Keratinocyte (primary cell): Measurements from ENCODE around the gene CLPSL1. TPM values are rescaled to one million over a fixed set of nuclear protein-coding genes. Genes with fewer than 3 reads are reported as not detected.
A peak's percentile ranks its signal among the peaks of the same experiment; 100 is the strongest.

Experiments used
- DNase-seq: peaks from one replicate; pipeline ENCODE4 v3.0.0-alpha.2; 2011; ENCODE audit warnings: low read depth, missing footprints, low spot score
- FAIRE-seq: peaks from 2 replicates; lab custom pipeline; 2011; peaks lifted over from hg19 to GRCh38; lab: Jason Lieb, UNC
- H2AFZ ChIP-seq: 2 replicates; pipeline ENCODE4 v1.6.0; 2012; ENCODE audit warnings: low read length, control low read depth, inconsistent platforms; ENCODE audit not compliant: control insufficient read depth
- H3K27ac ChIP-seq: 2 replicates; pipeline ENCODE4 v1.5.1; 2011; ENCODE audit warnings: low read length; ENCODE audit not compliant: control insufficient read depth, insufficient read depth
- H3K27me3 ChIP-seq: 3 replicates; pipeline ENCODE4 v1.6.0; 2011; ENCODE audit warnings: low read length; ENCODE audit not compliant: control insufficient read depth, insufficient read depth; ENCODE audit errors: extremely low read depth
- H3K36me3 ChIP-seq, 2 experiments: 2 replicates in 1 of 2; 3 replicates in 1 of 2; pipeline ENCODE4 v1.5.1; 2011; ENCODE audit warnings: low read length in 2 of 2, mild to moderate bottlenecking in 1 of 2; ENCODE audit not compliant: control insufficient read depth in 2 of 2, insufficient read depth in 2 of 2; ENCODE audit errors: extremely low read depth in 1 of 2
- H3K4me1 ChIP-seq: 3 replicates; pipeline ENCODE4 v1.5.1; 2011; ENCODE audit warnings: low read length; ENCODE audit not compliant: control insufficient read depth, insufficient read depth; ENCODE audit errors: extremely low read depth
- H3K4me2 ChIP-seq: 3 replicates; pipeline ENCODE4 v1.6.0; 2011; ENCODE audit warnings: low read depth, low read length; ENCODE audit not compliant: control insufficient read depth, insufficient read depth; ENCODE audit errors: extremely low read depth
- H3K4me3 ChIP-seq, 3 experiments: fragments of 200-600 bp in 1 of 3; sonication (generic) in 1 of 3; 2 replicates in 2 of 3; 3 replicates in 1 of 3; pipeline ENCODE4 v1.5.1; 2011 to 2016; ENCODE audit warnings: low read length in 3 of 3, mild to moderate bottlenecking in 3 of 3, control low read depth in 2 of 3, inconsistent platforms in 1 of 3, low read depth in 1 of 3, mixed read lengths in 1 of 3, mixed run types in 1 of 3, moderate library complexity in 1 of 3; ENCODE audit not compliant: control insufficient read depth in 2 of 3, insufficient read depth in 2 of 3; ENCODE audit errors: extremely low read depth in 1 of 3
- H3K79me2 ChIP-seq: 2 replicates; pipeline ENCODE4 v1.6.0; 2012; ENCODE audit warnings: low read length; ENCODE audit not compliant: control insufficient read depth, insufficient read depth
- H3K9ac ChIP-seq: 3 replicates; pipeline ENCODE4 v1.6.0; 2011; ENCODE audit warnings: low read length; ENCODE audit not compliant: control insufficient read depth, insufficient read depth; ENCODE audit errors: extremely low read depth
- H3K9me1 ChIP-seq: 3 replicates; pipeline ENCODE4 v1.6.0; 2011; ENCODE audit warnings: low read length; ENCODE audit not compliant: control insufficient read depth, insufficient read depth; ENCODE audit errors: extremely low read depth
- H3K9me3 ChIP-seq: 2 replicates; pipeline ENCODE4 v1.5.1; 2012; ENCODE audit warnings: low read depth, low read length; ENCODE audit not compliant: control insufficient read depth
- H4K20me1 ChIP-seq: 3 replicates; pipeline ENCODE4 v1.6.0; 2011; ENCODE audit warnings: low read length; ENCODE audit not compliant: control insufficient read depth, insufficient read depth; ENCODE audit errors: extremely low read depth
- CTCF ChIP-seq, 3 experiments: IDR thresholded peaks in 1 of 3; conservative IDR thresholded peaks in 1 of 3; optimal IDR thresholded peaks in 1 of 3; 2 replicates in 2 of 3; 3 replicates in 1 of 3; pipeline versions ENCODE3 to v1.5.1; 2011; ENCODE audit warnings: low read length in 3 of 3, mild to moderate bottlenecking in 3 of 3, moderate library complexity in 2 of 3, control low read depth in 1 of 3, inconsistent platforms in 1 of 3; ENCODE audit not compliant: insufficient read depth in 2 of 3; ENCODE audit errors: extremely low read depth in 1 of 3
- EZH2 ChIP-seq: IDR thresholded peaks from one replicate; pipeline ENCODE4 v1.6.1; 2012; ENCODE audit warnings: inconsistent platforms, mild to moderate bottlenecking, low read length, moderate library complexity
- dilution Hi-C: fragments of 300-500 bp; cut with MboI; formaldehyde crosslinking; loops from one replicate; pipeline ENCODE4 v1.7.0; 2020; ENCODE audit warnings: low sequenced_read_pairs; ENCODE audit not compliant: extremely low pct_ligation_motif_present
- polyA plus RNA-seq, 5 experiments: library from polyadenylated mRNA; depleted of rRNA in 3 of 5; stranded (reverse) in 3 of 5; stranded (forward) in 1 of 5; unstranded in 1 of 5; fragments of >200 nt; gene quantifications; 1 replicate in 1 of 5; 2 replicates in 3 of 5; 3 replicates in 1 of 5; pipeline versions ENCODE4 v1.2.1 to v1.2.3, GENCODE V29; 2011 to 2012; ENCODE audit warnings: missing spikeins in 2 of 5, low read depth in 1 of 5, low replicate concordance in 1 of 5

The CLPSL1 gene
- polyA plus RNA-seq, 1 donor (not counting 4 experiments of a cell fraction or from before 2014, with no cell fraction given), result not detected

- H3K27me3 ChIP-seq, result peaks cover 6% of the 10 kb centered on the region
- H3K4me1 ChIP-seq, result no peaks in the 10 kb centered on the region
- H3K9ac ChIP-seq, result no peak within 1 kb of the TSS
- H3K9me1 ChIP-seq, result no peaks in the 10 kb centered on the region
- peak within 1 kb of the TSS in 1 of 3 experiments; percentile 7 for H3K4me3 ChIP-seq
- no peaks in the 10 kb centered on the region for H3K79me2 ChIP-seq
- H3K27ac ChIP-seq, result no peak within 1 kb of the TSS
- no peaks in the 10 kb centered on the region for H3K9me3 ChIP-seq
- DNase-seq (no peak), FAIRE-seq (no peak)
- H3K4me2 ChIP-seq, result peak within 1 kb of the TSS; percentile 12
- H3K36me3 ChIP-seq, result no peaks in the 10 kb centered on the region
- TF ChIP-seq EZH2 (no peak), CTCF (optimal IDR thresholded peaks at IDR 0.05 in 1 of 3, IDR thresholded peaks at IDR 0.05 in 1 of 3, conservative IDR thresholded peaks at IDR 0.05 in 1 of 3; ENCODE audit: extremely low read depth in 1 of 3, insufficient read depth in 2 of 3, low read length in 3 of 3) (no peak)
- no peak within 1 kb of the TSS for H2AFZ ChIP-seq
- H4K20me1 ChIP-seq, result peaks cover 5% of the 10 kb centered on the region
- dilution Hi-C loops, result no loop called here
Observed at GRCh38 chr6:35804996-35805736, 24.3 kb downstream of the CLPSL1 start, which contains the start of gene LHFPL5. LHFPL5 (plus strand) TSS chr6:35805352; CDS start chr6:35805671, 319 bp downstream.

GRCh38 chr6:35808688-35809087, 27.9 kb downstream of the CLPSL1 start:
- H3K9me3 ChIP-seq, result no peaks in the 10 kb centered on the region
- no peak overlapping the region for H2AFZ ChIP-seq
- H3K27ac ChIP-seq, result no peak overlapping the region
- H3K4me1 ChIP-seq, result peaks cover 7% of the 10 kb centered on the region
- no peak for DNase-seq
- H3K4me3 ChIP-seq, result no peak overlapping the region
- TF ChIP-seq EZH2, result no peak
- no peak for TF ChIP-seq CTCF (optimal IDR thresholded peaks at IDR 0.05 in 1 of 3, IDR thresholded peaks at IDR 0.05 in 1 of 3, conservative IDR thresholded peaks at IDR 0.05 in 1 of 3; ENCODE audit: extremely low read depth in 1 of 3, insufficient read depth in 2 of 3, low read length in 3 of 3)
- dilution Hi-C loops, result no loop called here
- no peak for FAIRE-seq
- no peaks in the 10 kb centered on the region for H3K9me1 ChIP-seq
- H4K20me1 ChIP-seq, result peaks cover 5% of the 10 kb centered on the region
- H3K27me3 ChIP-seq, result peaks cover 6% of the 10 kb centered on the region
- H3K79me2 ChIP-seq, result no peaks in the 10 kb centered on the region
- H3K4me2 ChIP-seq, result no peak overlapping the region
- H3K9ac ChIP-seq, result no peak overlapping the region
- H3K36me3 ChIP-seq, result no peaks in the 10 kb centered on the region
